Activated CD4-positive, alpha-beta memory T cell treated with anti-CD3 and anti-CD28 coated beads for 36 hours (primary cell): ENCODE results near the gene SLC36A3. TPM values are rescaled to one million over a fixed set of nuclear protein-coding genes. Genes with fewer than 3 reads are reported as not detected.
"Not testable (repeated sequence)": the region's sequence is repeated elsewhere in the genome, so short reads cannot be mapped to it uniquely, and the experiment has no call there.

Experiments used
- CTCF ChIA-PET: fragments of 350-600 bp; sonication (Branson Sonifier 250); formaldehyde crosslinking; loops from one replicate; lab custom pipeline; 2021; ENCODE audit warnings: antibody characterized with exemption, inconsistent platforms; lab: Charles Lee
- POLR2A ChIA-PET: fragments of 350-600 bp; sonication (Branson Sonifier 250); formaldehyde crosslinking; loops from one replicate; lab custom pipeline; 2021; ENCODE audit warnings: antibody characterized with exemption; lab: Charles Lee
- DNase-seq: peaks from one replicate; pipeline ENCODE4 v3.0.0-alpha.2; 2020
- H3K27ac Mint-ChIP-seq: one replicate; pipeline ENCODE4 v1.8.0; 2021; ENCODE audit warnings: mixed read lengths
- H3K27me3 Mint-ChIP-seq: one replicate; pipeline ENCODE4 v1.8.0; 2021; ENCODE audit warnings: mixed read lengths
- H3K36me3 Mint-ChIP-seq: one replicate; pipeline ENCODE4 v1.8.0; 2021; ENCODE audit warnings: mixed read lengths
- H3K4me1 Mint-ChIP-seq: one replicate; pipeline ENCODE4 v1.8.0; 2021; ENCODE audit warnings: low read depth, mixed read lengths
- H3K4me3 Mint-ChIP-seq: one replicate; pipeline ENCODE4 v1.8.0; 2021; ENCODE audit warnings: mild to moderate bottlenecking, mixed read lengths
- H3K9me3 Mint-ChIP-seq: one replicate; pipeline ENCODE4 v1.8.0; 2021; ENCODE audit warnings: mixed read lengths
- intact Hi-C: fragments of 100-400 bp; cut with micrococcal nuclease; formaldehyde crosslinking; loops from one replicate; pipeline ENCODE4 v1.15.1; 2023
- total RNA-seq, 2 experiments: library from RNA; stranded (reverse); gene quantifications; one replicate each; pipeline ENCODE4 v1.2.3, GENCODE V29; 2021

SLC36A3 gene
- total RNA-seq, 2 experiments from 2014 or later, result not detected

GRCh38 chr5:151326266-151326665 is 22.7 kb upstream of the SLC36A3 start:
- no peaks in the 10 kb centered on the region for H3K9me3 Mint-ChIP-seq
- H3K36me3 Mint-ChIP-seq, result no peaks in the 10 kb centered on the region
- H3K4me1 Mint-ChIP-seq, result no peaks in the 10 kb centered on the region
- CTCF ChIA-PET, result no interaction called here
- H3K27me3 Mint-ChIP-seq, result peaks cover 5% of the 10 kb centered on the region
- no peak overlapping the region for H3K4me3 Mint-ChIP-seq
- H3K27ac Mint-ChIP-seq, result no peak overlapping the region
- no peak for DNase-seq
- intact Hi-C loops, result no loop called here
- POLR2A ChIA-PET, result no interaction called here

DNA sequence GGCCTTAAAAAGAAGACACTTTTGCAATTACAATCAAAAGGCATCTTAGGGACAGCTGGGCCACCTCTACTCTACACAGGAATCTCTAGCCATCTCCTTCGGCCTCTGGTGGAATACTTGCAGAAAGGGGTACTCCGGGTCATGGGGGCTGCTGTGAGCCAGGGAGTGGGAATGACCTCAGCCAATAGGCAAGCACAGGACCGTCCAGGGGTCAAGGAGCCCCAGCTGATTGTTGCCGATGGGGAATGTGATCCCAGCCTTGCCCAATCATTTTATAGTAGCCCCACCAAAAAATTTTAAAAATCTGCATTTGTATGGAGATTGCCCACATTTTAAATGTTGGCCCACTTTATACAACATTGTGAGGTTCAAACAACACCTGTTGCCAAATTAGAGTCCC is 16.9 kb upstream of the SLC36A3 start:
- intact Hi-C loops, result no loop called here
- Mint-ChIP-seq H3K4me1 (no peaks in the 10 kb centered on the region), H3K36me3 (no peaks in the 10 kb centered on the region), H3K4me3 (no peak overlapping the region), H3K27ac (no peak overlapping the region), H3K9me3 (no peaks in the 10 kb centered on the region), H3K27me3 (peaks cover 7% of the 10 kb centered on the region)
- CTCF ChIA-PET, result no interaction called here
- POLR2A ChIA-PET, result no interaction called here
- DNase-seq, result no peak

DNA sequence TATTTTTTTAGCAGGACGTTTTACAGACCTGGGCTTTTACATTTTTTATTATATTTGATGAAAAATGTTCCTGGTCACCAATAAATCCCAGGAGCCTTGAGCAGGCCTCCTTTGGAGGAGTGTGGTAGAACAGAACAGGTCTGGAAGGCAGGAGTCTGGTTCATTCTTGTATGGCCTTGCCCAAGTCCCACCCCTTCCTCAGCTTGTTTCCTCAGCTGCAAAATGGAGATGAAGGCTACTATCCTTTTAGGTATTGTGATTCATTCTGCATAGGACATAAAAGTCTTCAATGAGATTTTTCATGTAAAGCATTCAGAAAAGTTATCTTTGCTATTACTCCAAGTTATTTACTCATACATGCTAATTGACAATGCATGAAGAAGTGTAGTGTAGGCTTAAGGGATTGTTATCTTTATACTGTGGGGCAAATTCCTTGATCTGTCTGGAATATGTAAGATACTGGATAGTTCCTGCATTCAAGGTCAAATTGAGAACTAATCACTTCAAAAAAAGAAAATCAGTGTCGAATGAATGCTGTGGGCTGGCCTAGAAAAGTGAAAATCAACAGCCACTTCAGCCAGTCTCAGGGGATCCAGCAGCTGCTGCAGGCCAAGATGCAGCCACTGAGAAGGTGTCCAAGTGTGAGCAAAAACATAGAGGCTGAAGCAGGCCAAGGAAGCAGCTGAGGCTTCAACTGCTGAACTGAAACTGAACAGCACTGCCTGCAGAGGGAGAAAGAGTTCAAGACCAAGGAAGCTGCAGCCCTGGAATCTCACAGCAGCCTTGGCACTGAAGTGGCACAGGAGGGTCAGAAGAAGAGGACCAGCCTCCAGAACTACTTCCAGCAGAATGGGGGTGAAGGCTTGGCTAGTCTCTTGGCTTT is 15.5 kb upstream of the SLC36A3 start:
- intact Hi-C loops, result loop anchor here (5.0 kb wide), 1 partner anchor 192 kb away; no protein-coding TSS in a partner anchor
- Mint-ChIP-seq H3K27me3 (peaks cover 7% of the 10 kb centered on the region), H3K27ac (no peak overlapping the region), H3K36me3 (no peaks in the 10 kb centered on the region), H3K4me1 (no peaks in the 10 kb centered on the region), H3K9me3 (no peaks in the 10 kb centered on the region), H3K4me3 (no peak overlapping the region)
- ChIA-PET POLR2A (no interaction called here), CTCF (interaction anchor here (1.2 to 1.6 kb wide), 3 partner anchors 95 to 192 kb away, joined by 3 to 4 read pairs (median 3); partner anchors contain the start of gene CCDC69)
- no peak for DNase-seq

- ChIA-PET CTCF (interaction anchor here (1.3 to 1.6 kb wide), 5 partner anchors 63 to 334 kb away, joined by 3 to 4 read pairs (median 3); partner anchors contain the start of gene CCDC69), POLR2A (interaction anchor here (0.6 kb wide), 1 partner anchor 65 kb away, joined by 3 read pairs; the partner anchor contains the start of gene GM2A)
- no peak overlapping the region for H3K4me3 Mint-ChIP-seq
- H3K9me3 Mint-ChIP-seq, result no peaks in the 10 kb centered on the region
- H3K27me3 Mint-ChIP-seq, result peaks cover 2% of the 10 kb centered on the region
- intact Hi-C loops, result loop anchor here (5.0 kb wide), 1 partner anchor 191 kb away; no protein-coding TSS in a partner anchor
- no peak overlapping the region for H3K27ac Mint-ChIP-seq
- no peak for DNase-seq
- no peaks in the 10 kb centered on the region for H3K36me3 Mint-ChIP-seq
- no peaks in the 10 kb centered on the region for H3K4me1 Mint-ChIP-seq
These were observed 14.3 kb upstream of the SLC36A3 start for GRCh38 chr5:151317871-151318270.

DNA sequence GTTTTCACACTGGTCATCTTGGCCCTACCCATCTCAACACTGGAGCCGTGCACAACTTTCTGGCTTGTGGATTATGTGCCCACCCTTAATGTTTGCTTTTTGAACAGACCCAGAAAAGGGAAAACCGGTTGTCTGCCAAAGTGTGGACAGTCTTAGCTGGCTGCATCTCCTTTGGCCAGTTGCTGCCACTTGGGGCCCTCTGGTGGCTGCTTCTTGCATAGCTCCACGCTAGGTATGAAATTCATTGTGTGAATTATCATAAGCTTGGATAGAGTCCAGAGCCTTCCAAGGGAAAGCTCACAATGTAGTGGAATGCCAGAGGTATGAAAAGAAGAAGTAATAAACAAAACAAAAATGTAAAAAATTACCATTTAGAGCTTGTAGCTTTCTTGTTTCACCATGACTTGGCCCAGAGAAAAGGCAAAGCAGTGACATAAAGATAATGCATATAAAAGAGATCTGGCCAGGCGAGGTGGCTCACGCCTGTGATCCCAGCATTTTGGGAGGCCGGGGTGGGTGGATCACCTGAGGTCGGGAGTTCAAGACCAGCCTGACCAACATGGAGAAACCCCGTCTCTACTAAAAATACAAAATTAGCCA is 12.5 kb upstream of the SLC36A3 start:
- intact Hi-C loops, result loop anchor here (1.0 to 5.0 kb wide), 2 partner anchors 32 to 189 kb away; no protein-coding TSS in a partner anchor
- peaks cover 2% of the 10 kb centered on the region for H3K27me3 Mint-ChIP-seq
- POLR2A ChIA-PET, result no interaction called here

DNA sequence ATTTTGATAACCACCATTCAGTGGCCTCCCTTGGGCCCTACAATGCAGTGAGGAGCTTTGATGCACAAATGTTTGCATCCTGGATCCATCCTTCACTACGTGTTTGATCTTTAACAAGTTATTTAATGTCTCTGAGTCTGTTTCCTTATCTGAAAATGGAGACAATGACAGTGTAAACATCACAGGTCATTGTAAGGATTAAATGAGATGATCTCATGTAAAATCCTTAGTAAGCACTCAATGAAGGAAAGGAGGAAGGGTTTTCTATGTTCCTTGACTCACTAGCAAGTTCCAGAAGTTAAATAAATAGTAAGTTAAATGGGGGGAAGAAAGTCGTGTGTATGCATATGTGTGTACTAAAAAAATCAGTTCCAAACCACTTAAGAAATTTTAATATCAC is 9.8 kb upstream of the SLC36A3 start:
- Mint-ChIP-seq H3K27me3 (peaks cover 2% of the 10 kb centered on the region), H3K9me3 (peaks cover 9% of the 10 kb centered on the region), H3K4me3 (no peak overlapping the region), H3K27ac (no peak overlapping the region), H3K36me3 (no peaks in the 10 kb centered on the region), H3K4me1 (no peaks in the 10 kb centered on the region)
- intact Hi-C loops, result no loop called here
- ChIA-PET CTCF (interaction anchor here (1.1 to 1.6 kb wide), 4 partner anchors 90 to 264 kb away, joined by 3 to 5 read pairs (median 4); partner anchors contain the start of gene CCDC69), POLR2A (no interaction called here)
- no peak for DNase-seq

More for the DNA sequence above, 12.5 kb upstream of the SLC36A3 start:
- Mint-ChIP-seq H3K9me3 (peaks cover 3% of the 10 kb centered on the region), H3K4me3 (no peak overlapping the region), H3K4me1 (no peaks in the 10 kb centered on the region), H3K27ac (no peak overlapping the region), H3K36me3 (no peaks in the 10 kb centered on the region)
- CTCF ChIA-PET, result interaction anchor here (0.6 to 1.7 kb wide), 37 partner anchors 9 to 708 kb away, joined by 3 to 15 read pairs (median 4); partner anchors contain the start of genes CCDC69, GM2A and SLC36A3
- peak; percentile 76 for DNase-seq

DNA sequence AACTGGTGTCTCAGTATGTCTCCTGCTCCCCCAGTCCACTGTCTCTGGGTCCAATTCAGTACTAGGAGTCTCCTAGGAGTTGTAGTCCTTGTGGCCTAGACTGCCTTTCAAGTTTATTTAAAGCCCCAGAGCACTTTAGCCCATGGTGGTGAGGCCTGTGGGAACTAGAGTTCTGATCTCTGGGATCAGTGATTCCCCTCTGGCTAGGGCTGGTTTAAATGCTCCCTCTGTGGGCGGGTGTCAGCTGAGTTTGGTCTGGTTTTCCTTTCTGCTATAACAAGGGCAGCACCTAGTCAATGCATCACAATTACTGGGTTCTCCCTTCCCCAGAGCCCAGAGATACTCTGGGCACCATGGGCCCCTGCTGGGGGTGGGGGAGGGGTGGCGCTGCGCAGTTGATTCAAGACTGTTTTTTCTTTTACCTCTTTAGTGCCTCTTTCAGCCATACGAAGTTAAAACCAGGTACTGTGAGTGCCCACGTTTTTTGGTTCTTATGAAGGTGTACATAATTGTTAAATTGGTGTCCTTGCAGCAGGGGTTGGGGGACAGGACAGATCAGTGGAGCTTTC is 9.3 kb upstream of the SLC36A3 start:
- ChIA-PET POLR2A (no interaction called here), CTCF (interaction anchor here (1.6 kb wide), 1 partner anchor 187 kb away, joined by 5 read pairs; no protein-coding TSS in a partner anchor)
- Mint-ChIP-seq H3K36me3 (no peaks in the 10 kb centered on the region), H3K4me1 (no peaks in the 10 kb centered on the region), H3K27ac (no peak overlapping the region), H3K9me3 (peaks cover 9% of the 10 kb centered on the region), H3K27me3 (peaks cover 2% of the 10 kb centered on the region), H3K4me3 (no peak overlapping the region)
- DNase-seq, result no peak
- intact Hi-C loops, result no loop called here

DNA sequence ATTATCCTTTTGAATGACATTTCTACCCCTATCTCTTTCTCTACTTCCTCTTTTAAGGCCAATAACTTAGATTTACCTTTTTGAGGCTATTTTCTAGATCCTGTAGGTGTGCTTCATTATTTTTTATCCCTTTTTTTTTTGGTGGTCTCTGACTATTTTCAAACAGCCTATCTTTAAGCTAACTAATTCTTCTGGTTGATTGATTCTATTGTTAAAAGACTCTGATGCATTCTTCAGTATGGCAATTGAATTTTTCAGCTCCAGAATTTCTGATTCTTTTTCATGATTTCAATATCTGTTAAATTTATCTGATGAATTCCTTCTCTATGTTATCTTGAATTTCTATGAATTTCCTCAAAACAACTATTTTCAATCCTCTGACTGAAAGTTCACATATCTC is 7.4 kb upstream of the SLC36A3 start:
- intact Hi-C loops, result no loop called here
- ChIA-PET CTCF (no interaction called here), POLR2A (no interaction called here)
- peaks cover 9% of the 10 kb centered on the region for H3K9me3 Mint-ChIP-seq
- H3K27ac Mint-ChIP-seq, result no peak overlapping the region
- H3K4me3 Mint-ChIP-seq, result no peak overlapping the region
- no peak for DNase-seq
- peaks cover 4% of the 10 kb centered on the region for H3K27me3 Mint-ChIP-seq
- H3K4me1 Mint-ChIP-seq, result no peaks in the 10 kb centered on the region
- H3K36me3 Mint-ChIP-seq, result no peaks in the 10 kb centered on the region

DNA sequence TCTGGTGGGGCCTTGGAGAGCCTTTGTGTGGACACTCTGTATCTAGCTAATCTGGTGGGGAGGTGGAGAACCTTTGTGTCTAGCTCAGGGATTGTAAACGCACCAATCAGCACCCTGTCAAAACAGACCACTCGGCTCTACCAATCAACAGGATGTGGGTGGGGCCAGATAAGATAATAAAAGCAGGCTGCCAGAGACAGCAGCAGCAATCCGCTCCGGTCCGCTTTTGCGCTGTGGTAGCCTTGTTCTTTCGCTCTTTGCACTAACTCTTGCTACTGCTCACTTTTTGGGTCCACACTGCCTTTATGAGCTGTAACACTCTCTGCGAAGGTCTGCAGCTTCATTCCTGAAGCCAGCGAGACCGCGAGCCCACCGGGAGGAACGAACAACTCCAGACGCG is 6.3 kb upstream of the SLC36A3 start:
- H3K9me3 Mint-ChIP-seq, H3K36me3 Mint-ChIP-seq, H3K4me3 Mint-ChIP-seq, DNase-seq, H3K27ac Mint-ChIP-seq, H3K4me1 Mint-ChIP-seq, POLR2A ChIA-PET, CTCF ChIA-PET, H3K27me3 Mint-ChIP-seq, intact Hi-C loops: not testable (repeated sequence)

DNA sequence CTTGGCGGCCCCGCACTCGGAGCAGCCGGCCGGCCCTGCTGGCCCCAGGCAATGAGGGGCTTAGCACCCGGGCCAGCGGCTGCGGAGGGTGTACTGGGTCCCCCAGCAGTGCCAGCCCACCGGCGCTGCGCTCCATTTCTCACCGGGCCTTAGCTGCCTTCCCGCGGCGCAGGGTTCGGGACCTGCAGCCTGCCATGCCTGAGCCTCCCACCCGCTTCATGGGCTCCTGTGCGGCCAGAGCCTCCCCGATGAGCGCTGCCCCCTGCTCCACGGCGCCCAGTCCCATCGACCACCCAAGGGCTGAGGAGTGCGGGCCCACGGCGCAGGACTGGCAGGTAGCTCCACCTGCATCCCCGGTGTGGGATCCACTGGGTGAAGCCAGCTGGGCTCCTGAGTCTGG is 5.7 kb upstream of the SLC36A3 start:
- H3K36me3 Mint-ChIP-seq, H3K4me3 Mint-ChIP-seq, POLR2A ChIA-PET, H3K27me3 Mint-ChIP-seq, H3K4me1 Mint-ChIP-seq, H3K9me3 Mint-ChIP-seq, CTCF ChIA-PET, DNase-seq, intact Hi-C loops, H3K27ac Mint-ChIP-seq: not testable (repeated sequence)

GRCh38 chr5:151298063-151298855 is 5.3 kb downstream of the SLC36A3 start:
- CTCF ChIA-PET, result interaction anchor here (0.6 to 1.7 kb wide), 3 partner anchors 9 to 46 kb away, joined by 3 to 8 read pairs (median 5); partner anchors contain the start of gene GM2A
- DNase-seq, result peak; percentile 27
- H3K4me1 Mint-ChIP-seq, result no peaks in the 10 kb centered on the region
- no peaks in the 10 kb centered on the region for H3K36me3 Mint-ChIP-seq
- intact Hi-C loops, result no loop called here
- H3K9me3 Mint-ChIP-seq, result no peaks in the 10 kb centered on the region
- no peak overlapping the region for H3K4me3 Mint-ChIP-seq
- H3K27me3 Mint-ChIP-seq, result peaks cover 6% of the 10 kb centered on the region
- H3K27ac Mint-ChIP-seq, result no peak overlapping the region
- POLR2A ChIA-PET, result no interaction called here
